Stimulated activated naive CD4-positive, alpha-beta T cell treated with Interleukin-2 at 50 U/mL for 16 hours (primary cell): ENCODE data around the gene MTOR.
"Not testable (repeated sequence)": the region's sequence is repeated elsewhere in the genome, so short reads cannot be mapped to it uniquely, and the experiment has no call there.

Experiments
- DNase-seq: peaks from one replicate; lab custom pipeline; 2025; lab: John Stamatoyannopoulos, UW

The MTOR gene

DNA sequence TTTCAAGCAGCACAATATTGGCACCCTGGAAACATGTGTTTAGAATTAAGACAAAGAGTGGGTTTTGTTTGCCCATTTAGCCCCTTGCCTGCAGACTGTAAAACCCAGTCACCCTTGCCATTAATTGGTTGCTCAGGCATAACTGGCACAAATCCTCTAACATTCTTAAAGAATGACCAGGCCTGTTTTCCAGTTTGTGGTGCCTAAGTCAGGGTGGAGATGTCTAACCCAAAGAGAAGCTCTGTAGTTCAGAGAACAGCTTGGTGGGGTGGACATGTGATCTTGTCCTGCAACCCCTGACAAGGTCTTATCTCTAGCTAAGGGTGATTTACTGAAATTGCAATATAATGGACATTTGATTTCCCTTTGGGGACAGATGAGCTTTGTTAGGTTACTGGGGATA is 82.0 kb downstream of the MTOR start:
- no peak for DNase-seq

DNA sequence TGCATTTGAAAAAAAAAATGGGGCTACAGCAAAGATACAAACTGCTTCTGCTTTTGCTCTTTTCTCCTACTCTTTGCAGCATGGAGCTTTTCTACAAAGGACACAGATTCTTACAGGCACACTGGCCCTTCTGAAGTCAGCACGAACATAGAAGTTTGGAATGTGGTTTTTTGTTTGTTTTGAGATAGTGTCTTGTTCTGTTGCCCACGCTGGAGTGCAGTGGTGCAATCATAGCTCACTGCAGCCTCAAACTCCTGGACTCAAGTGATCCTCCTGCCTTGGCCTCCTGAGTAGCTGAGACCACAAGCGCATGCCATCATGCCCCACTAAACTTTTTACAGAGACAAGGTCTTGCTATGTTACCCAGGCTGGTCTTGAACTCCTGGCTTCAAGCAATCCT is 82.6 kb downstream of the MTOR start:
- DNase-seq: not testable (repeated sequence)

DNA sequence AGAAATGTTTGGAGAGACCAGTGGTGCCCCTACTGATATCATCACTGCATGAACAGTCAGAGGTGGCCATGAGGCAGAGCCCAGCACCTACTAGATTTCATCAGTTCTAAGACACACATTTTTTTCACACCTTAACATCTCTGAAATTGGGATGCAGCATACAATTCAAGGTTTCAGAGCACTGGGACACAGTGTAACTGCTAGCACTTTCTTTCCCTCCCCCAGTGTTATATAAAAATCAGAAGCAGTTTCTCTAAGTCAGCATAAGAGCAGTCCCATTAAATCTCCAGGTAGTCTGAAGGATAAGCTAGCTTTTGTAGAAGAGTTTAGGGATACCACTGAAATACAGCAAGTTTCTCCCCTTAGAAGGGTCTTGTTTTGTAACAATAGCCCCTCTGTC is 83.2 kb downstream of the MTOR start:
- DNase-seq: no peak

DNA sequence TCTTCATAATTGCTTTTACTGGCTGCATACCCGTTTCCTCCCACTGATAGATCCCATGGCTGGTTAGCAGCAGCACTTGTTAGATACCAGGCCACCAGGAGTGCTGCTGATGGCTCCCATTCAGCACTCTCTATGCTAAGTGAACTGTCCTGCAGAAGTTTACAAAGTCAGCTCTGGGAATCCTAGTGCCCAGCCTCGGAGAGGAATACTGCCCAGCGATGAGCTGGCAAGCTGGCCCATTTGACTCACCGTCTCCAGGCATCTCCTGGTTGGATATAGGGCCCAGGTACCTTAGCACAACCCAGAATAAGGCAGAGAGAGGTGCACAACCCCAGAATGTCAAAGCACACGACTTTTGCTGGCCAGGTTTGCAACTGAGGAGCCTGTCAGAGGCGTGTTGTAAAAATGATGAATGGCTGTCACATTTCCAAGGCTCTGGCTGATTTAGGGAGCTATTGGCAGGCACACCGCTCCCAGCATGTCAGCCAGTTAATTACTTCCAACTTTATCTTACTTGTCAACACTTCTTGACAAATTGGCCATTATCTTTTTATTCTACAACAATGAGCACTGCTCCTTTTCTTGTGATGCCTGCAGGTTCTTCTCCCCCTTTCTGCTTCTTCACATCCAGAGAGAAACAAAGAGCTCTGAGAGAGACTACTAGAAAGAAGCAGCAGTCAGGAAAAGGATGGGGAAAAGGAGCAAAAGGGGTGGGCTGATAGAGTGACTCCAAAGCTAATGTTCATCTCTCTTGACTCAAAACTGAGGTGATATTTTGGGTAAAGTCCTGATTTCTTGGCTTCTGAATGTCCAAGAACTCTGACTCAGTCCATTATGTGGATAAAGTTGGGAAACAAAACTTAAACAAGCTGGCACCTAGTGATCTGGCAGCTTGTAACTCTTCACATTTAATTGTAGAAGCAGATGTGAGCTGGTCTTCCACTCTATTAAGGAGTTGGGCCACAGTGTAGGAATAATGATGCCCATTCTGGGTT is 84.0 kb downstream of the MTOR start:
- DNase-seq: no peak

DNA sequence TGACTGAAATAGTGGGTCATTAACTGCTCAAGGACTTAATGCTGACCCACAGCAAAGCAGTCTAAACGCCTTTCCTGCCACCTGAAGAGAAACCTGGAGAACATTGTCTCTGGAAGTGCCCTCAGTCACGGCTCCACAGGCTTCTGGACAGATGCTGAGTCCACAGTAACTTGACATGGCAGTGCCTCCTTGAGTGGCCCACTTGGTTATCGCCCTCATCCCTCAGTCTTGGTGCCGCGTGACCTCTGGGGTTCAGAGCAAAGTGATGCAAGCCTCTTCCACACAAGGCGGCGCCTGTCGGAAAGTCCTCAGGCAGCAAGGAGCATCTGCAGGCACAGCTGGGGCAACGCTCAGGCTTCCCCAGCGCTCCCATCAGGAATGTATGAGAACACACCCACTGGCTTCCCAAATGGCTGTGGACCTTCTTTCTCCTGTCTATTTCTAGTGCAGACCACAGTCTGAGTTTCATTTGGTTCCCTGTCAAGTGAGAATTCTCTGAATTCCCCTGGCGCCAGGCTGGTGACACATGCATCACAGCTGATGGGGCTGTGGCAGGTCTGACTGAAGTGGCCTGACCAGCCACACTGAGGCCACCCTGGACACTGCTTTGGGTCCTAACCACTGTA is 86.2 kb downstream of the MTOR start:
- no peak for DNase-seq

DNA sequence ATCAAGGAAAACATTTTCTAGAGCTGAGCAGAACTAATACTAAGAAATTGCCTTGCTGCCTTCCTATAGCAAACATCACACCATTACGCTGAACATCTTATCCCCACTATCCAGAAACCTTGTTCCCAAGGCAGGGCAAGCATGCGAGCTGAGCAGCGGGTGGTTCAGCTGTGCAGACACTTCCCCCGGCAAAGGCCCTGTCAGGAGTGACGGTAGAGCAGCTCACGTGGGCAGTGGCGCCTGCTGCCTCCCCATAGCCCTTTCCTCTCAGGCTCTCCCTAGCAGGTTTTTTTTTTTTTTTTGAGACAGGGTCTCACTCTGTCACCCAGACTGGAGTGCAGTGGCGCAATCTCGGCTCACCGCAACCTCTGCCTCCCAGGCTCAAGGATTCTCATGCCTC is 86.9 kb downstream of the MTOR start:
- no peak for DNase-seq

DNA sequence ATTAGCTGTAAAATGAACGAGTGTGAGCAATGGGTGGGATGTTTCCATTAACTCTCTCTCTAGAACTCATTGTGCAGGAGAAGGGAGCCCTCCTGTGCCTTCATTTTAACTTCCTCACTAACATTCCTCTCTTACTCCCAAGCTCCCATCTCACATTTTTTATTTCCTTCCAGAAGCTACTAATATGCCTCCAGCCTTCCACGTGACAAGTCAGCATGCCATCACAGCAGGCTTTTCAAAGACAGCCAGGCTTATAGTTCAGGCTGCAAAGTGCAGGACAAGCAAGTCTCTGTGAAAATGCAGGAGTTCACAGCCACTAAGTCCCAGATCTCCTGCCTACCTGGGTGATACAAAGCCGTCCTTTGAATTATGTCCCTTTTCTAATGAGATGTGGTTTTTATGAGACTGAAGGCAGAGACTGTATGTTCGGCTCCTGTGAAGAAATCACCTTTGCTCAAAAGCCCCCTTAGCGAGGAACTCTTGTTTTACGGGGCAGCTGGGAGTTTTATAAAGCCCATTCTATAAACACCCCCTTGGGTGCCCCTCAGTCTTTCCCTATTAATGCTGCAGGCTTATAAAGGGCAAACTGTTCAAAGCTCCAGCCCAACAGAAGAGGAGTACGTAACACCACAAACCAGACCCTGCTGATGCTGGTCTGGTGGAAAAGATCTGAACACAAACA is 87.9 kb downstream of the MTOR start:
- DNase-seq: no peak

DNA sequence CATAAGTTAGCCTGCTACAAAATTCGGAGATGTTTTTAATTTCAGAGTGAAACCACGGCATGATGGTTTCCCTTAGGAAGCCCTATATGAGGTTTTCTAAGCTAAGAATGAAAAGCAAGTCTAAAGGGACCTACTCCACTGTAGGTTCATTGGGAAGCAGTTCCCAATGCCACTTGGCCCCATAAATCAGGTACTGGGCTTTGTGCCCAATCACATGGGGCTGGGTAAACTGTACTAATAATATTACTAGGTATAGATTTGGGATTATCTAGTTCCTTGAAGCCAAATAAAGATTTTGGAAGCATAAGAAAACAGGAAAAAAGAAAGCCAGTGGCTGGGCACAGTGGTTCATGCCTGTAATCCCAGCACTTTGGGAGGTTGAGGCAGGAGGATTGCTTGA is 92.2 kb downstream of the MTOR start:
- DNase-seq: no peak

DNA sequence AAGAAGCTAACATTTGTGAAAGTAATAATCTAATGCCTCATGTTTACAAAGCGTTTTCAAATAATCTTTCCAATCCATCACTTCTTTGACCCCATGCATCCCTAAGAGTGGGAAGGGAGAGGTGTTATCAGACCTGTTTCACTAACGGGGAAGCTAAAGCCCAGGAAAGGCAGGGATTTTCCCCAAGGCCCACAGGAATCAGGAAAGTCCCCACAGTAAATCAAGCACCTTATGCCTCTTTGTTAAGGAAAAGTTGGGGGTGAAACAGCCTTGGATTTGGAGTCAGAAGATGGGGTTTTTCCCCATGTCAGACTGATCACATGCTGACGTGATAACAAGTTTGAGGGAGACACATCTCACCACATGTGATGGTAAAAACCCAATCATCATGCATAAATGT is 93.1 kb downstream of the MTOR start:
- DNase-seq: no peak

DNA sequence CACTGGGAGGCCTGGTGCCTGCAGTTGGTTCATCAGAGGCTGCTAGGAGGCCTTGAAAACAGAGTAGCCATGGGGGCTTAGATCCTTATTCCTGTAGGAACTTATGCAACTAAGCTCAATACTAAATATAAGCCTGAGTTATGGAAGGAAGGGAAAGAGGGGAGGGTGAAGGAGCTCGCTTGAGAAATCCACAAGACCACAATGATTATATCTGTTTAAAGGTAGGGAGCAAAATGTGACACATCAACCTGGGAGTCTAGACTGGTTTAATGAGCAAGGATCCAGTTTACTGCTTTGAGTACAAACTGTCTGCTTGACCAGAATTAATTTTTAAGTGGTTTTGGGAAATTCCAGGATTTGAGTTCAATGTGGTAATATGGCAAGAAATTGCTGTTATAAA is 93.6 kb downstream of the MTOR start:
- DNase-seq: no peak

DNA sequence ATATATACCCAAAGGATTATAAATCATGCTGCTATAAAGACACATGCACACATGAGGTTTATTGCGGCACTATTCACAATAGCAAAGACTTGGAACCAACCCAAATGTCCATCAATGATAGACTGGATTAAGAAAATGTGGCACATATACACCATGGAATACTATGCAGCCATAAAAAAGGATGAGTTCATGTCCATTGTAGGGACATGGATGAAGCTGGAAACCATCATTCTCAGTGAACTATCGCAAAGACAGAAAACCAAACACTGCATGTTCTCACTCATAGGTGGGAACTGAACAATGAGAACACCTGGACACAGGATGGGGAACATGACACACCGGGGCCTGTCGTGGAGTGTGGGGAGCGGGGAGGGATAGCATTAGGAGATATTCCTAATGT is 95.6 kb downstream of the MTOR start:
- not testable (repeated sequence) for DNase-seq

DNA sequence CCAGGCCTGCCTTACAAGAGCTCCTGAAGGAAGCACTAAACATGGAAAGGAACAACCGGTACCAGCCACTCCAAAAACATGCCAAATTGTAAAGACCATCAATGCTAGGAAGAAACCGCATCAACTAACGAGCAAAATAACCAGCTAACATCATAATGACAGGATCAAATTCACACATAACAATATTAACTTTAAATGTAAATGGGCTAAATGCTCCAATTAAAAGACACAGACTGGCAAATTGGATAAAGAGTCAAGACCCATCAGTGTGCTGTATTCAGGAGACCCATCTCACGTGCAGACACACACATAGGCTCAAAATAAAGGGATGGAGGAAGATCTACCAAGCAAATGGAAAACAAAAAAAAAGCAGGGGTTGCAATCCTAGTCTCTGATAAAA is 99.6 kb downstream of the MTOR start:
- not testable (repeated sequence) for DNase-seq

DNA sequence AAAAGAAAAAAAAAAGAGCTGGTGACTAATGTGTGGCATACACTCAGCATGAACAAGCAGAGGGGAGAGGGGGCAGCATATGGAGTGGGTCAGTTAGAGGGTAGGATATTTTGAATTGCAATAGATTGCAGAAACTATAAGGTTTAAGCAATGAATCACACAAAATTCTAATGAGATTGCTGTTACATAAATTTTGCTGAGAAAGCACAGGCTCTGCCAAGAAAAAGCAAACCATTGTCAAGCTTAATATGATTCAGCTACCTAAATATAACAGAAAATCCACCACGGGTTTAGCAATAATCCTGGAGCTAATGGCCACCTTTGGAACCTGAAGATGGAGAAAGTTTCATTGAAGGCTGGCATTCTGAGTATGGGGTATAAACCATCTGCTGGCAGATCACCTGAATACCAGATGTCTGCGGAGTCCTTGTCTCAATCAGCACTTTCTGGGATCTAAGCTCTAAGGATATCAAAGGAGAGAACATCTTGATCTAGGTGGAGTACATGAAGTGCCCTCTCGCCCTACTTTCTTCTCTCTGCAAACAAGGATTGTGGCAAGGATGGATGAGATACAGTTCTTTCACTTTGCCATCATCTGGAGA is 103.5 kb downstream of the MTOR start:
- no peak for DNase-seq

DNA sequence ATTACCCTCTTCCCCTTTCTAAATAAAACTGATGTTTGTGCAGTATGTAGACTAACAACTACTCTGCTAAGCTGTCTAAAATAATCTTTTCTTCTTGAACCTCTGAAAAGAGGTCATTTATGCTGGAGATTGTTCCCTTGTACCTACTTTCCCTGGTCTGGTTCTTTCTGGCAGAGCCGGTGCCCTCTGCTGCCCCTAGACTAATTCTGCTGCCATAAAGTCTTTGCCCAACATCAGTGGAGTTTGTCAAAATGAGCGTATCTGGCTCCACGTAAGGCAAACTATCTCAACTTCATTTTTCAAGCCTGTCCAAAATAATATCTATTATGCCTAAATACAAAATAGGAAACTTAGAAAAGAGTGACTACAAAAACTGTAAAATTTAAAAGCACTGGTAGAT is 104.1 kb downstream of the MTOR start:
- no peak for DNase-seq

DNA sequence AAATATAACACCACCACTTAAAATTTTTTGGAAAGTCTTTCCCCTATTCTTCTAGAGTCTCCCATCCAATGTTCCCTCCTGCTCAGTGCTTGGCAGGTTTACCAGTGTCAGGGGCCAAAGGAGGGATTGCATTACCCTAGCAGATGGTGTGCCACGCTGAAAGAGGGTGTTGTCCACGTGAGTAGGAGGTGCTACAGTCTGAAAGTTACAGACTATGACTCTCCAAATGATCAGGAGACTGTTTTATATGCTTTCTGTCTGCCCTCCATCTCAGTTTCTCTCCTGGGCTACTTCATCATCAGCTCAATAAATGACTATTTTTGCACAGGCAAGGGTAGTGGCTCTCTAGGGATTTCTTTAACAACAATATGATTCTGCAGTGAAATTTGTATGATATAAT is 104.5 kb downstream of the MTOR start:
- DNase-seq: no peak

DNA sequence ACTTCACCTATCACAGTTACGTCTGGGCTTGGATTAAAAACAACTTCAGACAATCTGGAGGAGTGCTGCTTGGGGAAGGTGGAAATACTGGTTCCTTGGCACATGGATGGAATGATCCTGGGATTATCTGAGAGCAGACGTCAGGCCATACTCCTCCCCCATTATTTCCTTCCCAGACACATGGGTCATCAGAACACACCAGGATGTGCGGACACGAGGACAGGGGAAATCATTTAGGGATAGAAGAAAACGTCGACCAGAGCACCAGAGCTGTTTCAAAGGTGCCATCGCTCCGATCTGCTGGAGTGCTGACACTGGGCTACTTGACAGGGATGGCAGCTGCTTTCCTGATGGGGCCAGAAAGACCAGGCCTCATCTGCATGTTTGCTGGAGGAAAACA is 105.0 kb downstream of the MTOR start:
- no peak for DNase-seq

DNA sequence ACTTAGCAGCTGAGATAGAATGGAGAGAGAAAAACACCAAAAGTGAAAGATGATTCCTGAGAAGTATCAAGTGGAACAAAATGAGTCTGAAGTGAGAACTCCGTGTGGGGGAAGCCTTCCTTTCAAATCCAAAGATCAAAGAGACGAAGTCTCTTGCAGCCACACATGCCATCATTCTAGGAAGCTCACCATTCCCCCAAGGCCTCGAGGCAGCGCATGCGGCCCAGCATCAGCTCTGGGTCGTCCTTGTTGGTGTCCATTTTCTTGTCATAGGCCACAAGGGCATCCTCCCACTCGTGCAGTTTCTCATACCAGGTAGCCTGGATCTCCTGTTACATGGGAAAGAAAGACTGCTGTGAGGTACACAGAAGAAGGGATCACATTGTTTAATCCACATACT is 105.4 kb downstream of the MTOR start:
- DNase-seq: peak; percentile 7

DNA sequence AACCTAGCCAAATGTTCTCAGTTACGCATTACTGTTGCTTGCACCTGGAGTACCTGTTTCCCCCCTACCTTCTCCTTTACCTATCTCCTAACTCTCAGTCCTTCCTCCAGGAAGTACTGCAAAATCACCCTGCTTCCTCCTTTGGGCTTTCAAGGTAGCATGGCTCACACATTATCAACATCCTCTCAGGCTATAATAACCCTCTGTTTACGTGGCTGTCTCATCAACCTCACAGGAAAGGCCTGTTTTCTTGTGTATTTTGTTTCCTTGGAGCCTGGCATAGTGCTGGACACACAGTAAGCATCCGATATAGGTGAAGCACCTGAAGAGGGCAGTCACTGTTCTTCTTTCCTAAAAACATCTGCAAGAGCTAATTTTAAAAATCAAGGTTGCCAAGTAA is 105.9 kb downstream of the MTOR start:
- DNase-seq: no peak

DNA sequence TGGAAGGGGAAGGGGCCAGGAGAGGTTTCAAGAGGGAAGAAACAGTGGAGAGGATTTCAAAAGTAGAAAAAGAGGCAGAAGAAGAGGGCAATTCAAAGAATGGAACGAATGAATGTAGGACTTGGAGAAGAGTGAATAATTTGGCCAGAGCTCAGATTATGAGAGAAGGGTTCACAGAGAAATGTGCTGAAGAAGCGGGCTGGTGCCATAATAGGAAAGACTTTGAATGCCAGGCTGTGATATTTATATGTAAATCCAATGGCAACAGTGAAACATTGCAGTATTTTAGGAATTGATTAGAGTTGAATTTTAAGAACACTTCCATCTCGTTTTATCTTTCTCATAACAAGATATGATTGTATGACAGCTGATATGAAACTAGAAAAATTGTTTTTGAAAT is 109.2 kb downstream of the MTOR start:
- no peak for DNase-seq

DNA sequence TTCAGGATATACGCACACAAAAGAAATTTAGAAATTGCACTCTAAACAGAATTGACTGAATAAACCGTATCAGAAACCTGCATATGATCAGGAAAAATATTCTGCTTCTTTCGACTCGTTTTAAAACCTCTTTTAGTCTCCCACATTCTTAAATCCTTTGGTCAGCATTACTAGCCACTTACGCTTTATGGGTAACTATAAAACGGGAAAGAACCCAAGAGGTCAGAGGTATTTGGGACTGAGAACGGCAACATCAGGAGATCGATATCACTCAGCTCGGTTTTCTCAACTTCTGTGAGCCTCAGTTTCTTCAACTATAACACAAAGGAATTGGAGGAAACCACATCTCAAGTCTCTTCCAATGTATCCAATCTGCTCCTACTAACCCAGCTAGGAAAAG is 109.6 kb downstream of the MTOR start:
- DNase-seq: no peak

DNA sequence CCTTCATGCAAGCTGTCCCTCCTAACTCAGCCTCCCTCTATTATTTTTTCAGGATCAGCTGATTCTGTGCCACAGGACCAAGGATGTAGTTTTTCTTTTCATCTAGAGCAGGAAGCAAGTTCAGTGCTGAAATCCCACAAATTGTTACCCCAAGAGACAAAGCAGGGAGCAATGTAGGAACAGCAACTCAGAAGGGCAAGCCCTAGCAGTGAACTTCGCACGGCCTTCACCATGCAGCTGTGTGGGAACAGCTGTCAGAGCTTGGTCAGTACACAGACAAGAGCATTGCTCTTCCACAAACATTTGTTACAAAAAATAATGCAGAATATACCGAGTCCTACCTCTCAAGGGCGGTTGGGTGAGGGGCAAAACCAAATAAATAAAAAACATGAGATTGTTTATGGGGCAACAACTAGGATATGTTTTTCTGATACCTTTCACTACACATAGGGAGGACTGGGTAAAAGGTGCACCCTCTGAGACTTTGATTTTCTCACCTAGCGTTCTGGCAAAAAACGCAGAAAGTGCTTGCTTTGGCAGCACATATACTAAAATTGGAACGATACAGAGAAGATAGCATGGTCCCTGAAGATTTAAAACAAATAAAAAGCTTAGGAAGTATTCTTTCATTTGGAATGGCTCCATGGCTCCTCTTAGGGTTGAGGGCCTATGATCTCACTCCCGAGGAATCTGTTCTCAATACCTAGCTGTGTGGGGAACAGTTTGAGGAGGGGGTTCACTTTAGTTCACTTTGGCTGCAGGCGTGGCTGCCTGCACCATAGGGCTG is 110.3 kb downstream of the MTOR start:
- DNase-seq: no peak

DNA sequence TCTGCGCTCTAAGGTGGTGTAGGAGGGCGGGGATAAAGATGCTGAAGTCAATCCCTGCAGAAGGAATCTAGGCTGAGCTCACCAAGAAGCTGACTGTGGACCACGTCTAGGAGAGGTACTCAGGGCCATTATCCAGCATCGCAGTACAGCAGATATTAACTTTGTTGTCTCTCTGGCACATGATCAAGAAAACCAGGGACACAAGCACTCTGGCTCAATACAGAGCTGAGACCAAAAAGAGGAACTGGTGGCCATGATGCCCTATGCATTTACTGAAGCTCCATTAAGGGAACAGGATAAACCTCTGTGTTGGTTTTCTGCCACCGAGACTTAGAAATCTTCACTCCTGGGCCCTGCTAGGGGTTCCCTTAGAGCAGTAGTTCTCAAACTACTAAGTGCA is 111.2 kb downstream of the MTOR start:
- no peak for DNase-seq
